GM13976 (cell line): Measurements from ENCODE around the gene HRH2.

Experiments used
- DNase-seq: peaks from one replicate; pipeline ENCODE4 v3.0.0; 2012; ENCODE audit warnings: low spot score
- CTCF ChIP-seq: IDR thresholded peaks from 2 replicates; pipeline ENCODE4 v1.5.1; 2012; ENCODE audit warnings: borderline replicate concordance, mild to moderate bottlenecking; ENCODE audit not compliant: insufficient read depth; ENCODE audit errors: extremely low read depth, missing control alignments, control extremely low read depth
- in situ Hi-C: fragments of 300-500 bp; cut with MboI; formaldehyde crosslinking; loops from one replicate; pipeline ENCODE4 v1.12.0; 2022; ENCODE audit warnings: low sequenced_read_pairs, mixed read lengths, inconsistent platforms; ENCODE audit not compliant: unreplicated experiment

The HRH2 gene

GRCh38 chr5:175696855-175697198, 39.0 kb downstream of the HRH2 start:
- TF ChIP-seq CTCF: no peak
- DNase-seq: no peak
- in situ Hi-C loops: loop anchor here (10.0 kb wide), 1 partner anchor 162 kb away; no protein-coding TSS in a partner anchor

- in situ Hi-C loops: loop anchor here (10.0 kb wide), 1 partner anchor 163 kb away; no protein-coding TSS in a partner anchor
- TF ChIP-seq CTCF: no peak
- DNase-seq: no peak
Measured at GRCh38 chr5:175697846-175698245, 40.0 kb downstream of the HRH2 start.

- no peak for DNase-seq
- in situ Hi-C loops: loop anchor here (10.0 kb wide), 1 partner anchor 164 kb away; no protein-coding TSS in a partner anchor
- no peak for TF ChIP-seq CTCF
Measured at GRCh38 chr5:175698401-175699115, 40.7 kb downstream of the HRH2 start.

- in situ Hi-C loops: no loop called here
- no peak for DNase-seq
- TF ChIP-seq CTCF: no peak
Measured at GRCh38 chr5:175700991-175701390, 43.1 kb downstream of the HRH2 start.

GRCh38 chr5:175701797-175702196, 43.9 kb downstream of the HRH2 start:
- DNase-seq: no peak
- no peak for TF ChIP-seq CTCF
- in situ Hi-C loops: no loop called here

GRCh38 chr5:175706499-175706898, 48.6 kb downstream of the HRH2 start:
- DNase-seq: no peak
- in situ Hi-C loops: no loop called here
- TF ChIP-seq CTCF: no peak
